Measurements from ENCODE around the gene JPH3. TPM values are rescaled to one million over a fixed set of nuclear protein-coding genes. Genes with fewer than 3 reads are reported as not detected.

JPH3 gene
- polyA plus RNA-seq, 1 donor from 2014 or later = 22.2 TPM

GRCh38 chr16:87662254-87663204 is 60.2 kb downstream of the JPH3 start:
- H3F3A ChIP-seq (ENCODE audit: insufficient read depth, low read length, poor library complexity, severe bottlenecking) = no peaks in the 10 kb centered on the region

More at GRCh38 chr16:87662254-87663204, 60.2 kb downstream of the JPH3 start:
- no peaks in the 10 kb centered on the region for H3K36me3 ChIP-seq (ENCODE audit: insufficient read depth, low read length)
- H3K4me2 ChIP-seq (ENCODE audit: low read length) = no peak overlapping the region
- H3K4me3 ChIP-seq (ENCODE audit: low read length) = no peak overlapping the region
- H3K9me2 ChIP-seq (ENCODE audit: insufficient read depth, low read length) = no peaks in the 10 kb centered on the region
- no peaks in the 10 kb centered on the region for H4K20me1 ChIP-seq (ENCODE audit: insufficient read depth)
- no peak overlapping the region for H2AFZ ChIP-seq (ENCODE audit: low read depth, low read length)
- H3K27ac ChIP-seq (ENCODE audit: low read length) = no peak overlapping the region
- H3K27me3 ChIP-seq (ENCODE audit: insufficient read depth, low read depth, low read length) = no peaks in the 10 kb centered on the region
- no peaks in the 10 kb centered on the region for H3K79me2 ChIP-seq (replicated peaks; ENCODE audit: insufficient read depth, low read length)
- H3K9me3 ChIP-seq (ENCODE audit: low read length) = no peaks in the 10 kb centered on the region
- TF ChIP-seq MXI1 (conservative IDR thresholded peaks at IDR 0.05; ENCODE audit: poor library complexity, severe bottlenecking) (no peak), SMC3 (conservative IDR thresholded peaks at IDR 0.05; ENCODE audit: poor library complexity) (no peak), REST (IDR thresholded peaks at IDR 0.05; ENCODE audit: borderline replicate concordance) (no peak), TAF1 (IDR thresholded peaks at IDR 0.05; ENCODE audit: low read depth) (no peak), CTCF (IDR thresholded peaks at IDR 0.05; ENCODE audit: poor library complexity, severe bottlenecking) (no peak), EP300 (conservative IDR thresholded peaks at IDR 0.05; ENCODE audit: poor library complexity, severe bottlenecking) (no peak), POLR2AphosphoS5 (IDR thresholded peaks at IDR 0.05) (no peak), RAD21 (conservative IDR thresholded peaks at IDR 0.05) (no peak), EZH2 (IDR thresholded peaks at IDR 0.05; ENCODE audit: borderline replicate concordance, insufficient read depth, low read length, poor library complexity, severe bottlenecking) (no peak)
- no peak overlapping the region for H3K9ac ChIP-seq (ENCODE audit: low read length)
